OCI-LY3 (cell line): ENCODE results near the gene SPRYD7.

Source experiments
- CTCF ChIP-seq: fragments of 200-600, 300-600 bp; sonication (generic); IDR thresholded peaks from 2 replicates; pipeline ENCODE4 v1.5.1; 2014; ENCODE audit warnings: antibody characterized with exemption, low read length, low read depth
- EZH2phosphoT487 ChIP-seq: fragments of 200-600 bp; shearing (Covaris generic); IDR thresholded peaks from 2 replicates; pipeline ENCODE4 v1.6.1; 2018; ENCODE audit warnings: antibody characterized with exemption, mixed run types, low read depth

- TF ChIP-seq CTCF, result no peak
- no peak for TF ChIP-seq EZH2phosphoT487
Observed at GRCh38 chr13:49914947-49915346, 21.2 kb downstream of the SPRYD7 start.
